HT-29 (cell line): Measurements from ENCODE around the gene KLHL36. TPM values are rescaled to one million over a fixed set of nuclear protein-coding genes. Genes with fewer than 3 reads are reported as not detected.

Experiments used
- DNase-seq: peaks from one replicate; pipeline ENCODE4 v3.0.0-alpha.2; 2015; ENCODE audit warnings: low spot score
- total RNA-seq: library from RNA; depleted of rRNA; stranded (reverse); fragments of >200 nt; shearing (Covaris generic); gene quantifications from 2 replicates; pipeline ENCODE4 v1.2.3, GENCODE V29; 2014

Gene KLHL36
- total RNA-seq, 1 experiment from 2014 or later, result 70.1 TPM

- DNase-seq, result no peak
These were observed 6.5 kb upstream of the KLHL36 start for GRCh38 chr16:84641643-84642358.

- no peak for DNase-seq
These were observed 5.1 kb upstream of the KLHL36 start for GRCh38 chr16:84643180-84643583.

GRCh38 chr16:84643674-84644073 lies 4.6 kb upstream of the KLHL36 start:
- no peak for DNase-seq

- peak; percentile 31 for DNase-seq
These were observed 542 bp downstream of the KLHL36 start for GRCh38 chr16:84648595-84649510.

- DNase-seq, result no peak
These were observed 1.2 kb downstream of the KLHL36 start for GRCh38 chr16:84649511-84649861.

- DNase-seq, result no peak
These were observed 2.0 kb downstream of the KLHL36 start for GRCh38 chr16:84650062-84650991.

GRCh38 chr16:84652566-84652965 lies 4.3 kb downstream of the KLHL36 start:
- DNase-seq, result no peak

GRCh38 chr16:84654238-84654637 lies 5.9 kb downstream of the KLHL36 start:
- DNase-seq, result no peak

- DNase-seq, result no peak
These were observed 6.7 kb downstream of the KLHL36 start for GRCh38 chr16:84654998-84655397.

GRCh38 chr16:84656649-84657048 lies 8.3 kb downstream of the KLHL36 start:
- no peak for DNase-seq

GRCh38 chr16:84657229-84657837 lies 9.0 kb downstream of the KLHL36 start:
- DNase-seq, result no peak

- no peak for DNase-seq
These were observed 10.4 kb downstream of the KLHL36 start for GRCh38 chr16:84658690-84659089.

- DNase-seq, result no peak
These were observed 11.5 kb downstream of the KLHL36 start for GRCh38 chr16:84659656-84660300.

- DNase-seq, result no peak
These were observed 12.7 kb downstream of the KLHL36 start for GRCh38 chr16:84660973-84661372.

GRCh38 chr16:84661418-84662060 lies 13.2 kb downstream of the KLHL36 start:
- no peak for DNase-seq

GRCh38 chr16:84662471-84662870 lies 14.2 kb downstream of the KLHL36 start:
- no peak for DNase-seq

- no peak for DNase-seq
These were observed 15.3 kb downstream of the KLHL36 start for GRCh38 chr16:84663433-84664101.

GRCh38 chr16:84665359-84665758 lies 17.0 kb downstream of the KLHL36 start:
- no peak for DNase-seq

GRCh38 chr16:84665843-84666242 lies 17.5 kb downstream of the KLHL36 start:
- no peak for DNase-seq
